Urothelium cell line (cell line): ENCODE data around the gene CNOT1.
"Not testable (repeated sequence)": the region's sequence is repeated elsewhere in the genome, so short reads cannot be mapped to it uniquely, and the experiment has no call there.

ENCODE experiments used
- DNase-seq: peaks from one replicate; pipeline ENCODE4 v3.0.0; 2011; ENCODE audit warnings: low spot score, mixed read lengths
- FAIRE-seq: peaks from 2 replicates; lab custom pipeline; 2011; peaks lifted over from hg19 to GRCh38; lab: Jason Lieb, UNC

The CNOT1 gene

GRCh38 chr16:58629733-58630640 is at the start of gene CNOT1:
TSS of gene CNOT1 (minus strand) at chr16:58629826. CDS start at chr16:58599337, 30,489 bp downstream.
- peak; percentile 88 for FAIRE-seq
- peak; percentile 97 for DNase-seq

- DNase-seq (no peak), FAIRE-seq (no peak)
Observed at GRCh38 chr16:58678716-58679115, 49.1 kb upstream of the CNOT1 start.

- DNase-seq (no peak), FAIRE-seq (no peak)
Observed at GRCh38 chr16:58678269-58678668, 48.6 kb upstream of the CNOT1 start.

GRCh38 chr16:58670946-58671583 is 41.4 kb upstream of the CNOT1 start:
- no peak for FAIRE-seq
- no peak for DNase-seq

- FAIRE-seq (no peak), DNase-seq (no peak)
Observed at GRCh38 chr16:58670177-58670576, 40.6 kb upstream of the CNOT1 start.

GRCh38 chr16:58665200-58665599 is 35.6 kb upstream of the CNOT1 start:
- FAIRE-seq (no peak), DNase-seq (no peak)

- DNase-seq (peak; percentile 85), FAIRE-seq (no peak)
Observed at GRCh38 chr16:58661199-58661830, 31.7 kb upstream of the CNOT1 start.

GRCh38 chr16:58659911-58660310 is 30.3 kb upstream of the CNOT1 start:
- not testable (repeated sequence) for DNase-seq, FAIRE-seq

GRCh38 chr16:58658796-58659211 is 29.2 kb upstream of the CNOT1 start:
- FAIRE-seq (no peak), DNase-seq (no peak)

GRCh38 chr16:58656899-58657298 is 27.3 kb upstream of the CNOT1 start:
- DNase-seq (no peak), FAIRE-seq (no peak)

- DNase-seq (no peak), FAIRE-seq (no peak)
Observed at GRCh38 chr16:58655215-58655596, 25.6 kb upstream of the CNOT1 start.

GRCh38 chr16:58654560-58655214 is 25.1 kb upstream of the CNOT1 start:
- FAIRE-seq: no peak

GRCh38 chr16:58652741-58653140 is 23.1 kb upstream of the CNOT1 start:
- FAIRE-seq: no peak
- DNase-seq: no peak

More at GRCh38 chr16:58654560-58655214, 25.1 kb upstream of the CNOT1 start:
- DNase-seq: no peak

GRCh38 chr16:58651965-58652348 is 22.3 kb upstream of the CNOT1 start:
- FAIRE-seq (no peak), DNase-seq (no peak)

- FAIRE-seq (no peak), DNase-seq (no peak)
Observed at GRCh38 chr16:58649707-58650106, 20.1 kb upstream of the CNOT1 start.

GRCh38 chr16:58647107-58647506 is 17.5 kb upstream of the CNOT1 start:
- DNase-seq (no peak), FAIRE-seq (no peak)

GRCh38 chr16:58644765-58645487 is 15.3 kb upstream of the CNOT1 start:
- FAIRE-seq: no peak
- DNase-seq: no peak

- DNase-seq (no peak), FAIRE-seq (no peak)
Observed at GRCh38 chr16:58644108-58644507, 14.5 kb upstream of the CNOT1 start.

- no peak for FAIRE-seq
- no peak for DNase-seq
Observed at GRCh38 chr16:58640949-58641348, 11.3 kb upstream of the CNOT1 start.

GRCh38 chr16:58639836-58640235 is 10.2 kb upstream of the CNOT1 start:
- DNase-seq (no peak), FAIRE-seq (no peak)
